ENCODE measurements around the gene BRMS1L.
"Not testable (repeated sequence)": the region's sequence is repeated elsewhere in the genome, so short reads cannot be mapped to it uniquely, and the experiment has no call there.

Gene BRMS1L

DNA sequence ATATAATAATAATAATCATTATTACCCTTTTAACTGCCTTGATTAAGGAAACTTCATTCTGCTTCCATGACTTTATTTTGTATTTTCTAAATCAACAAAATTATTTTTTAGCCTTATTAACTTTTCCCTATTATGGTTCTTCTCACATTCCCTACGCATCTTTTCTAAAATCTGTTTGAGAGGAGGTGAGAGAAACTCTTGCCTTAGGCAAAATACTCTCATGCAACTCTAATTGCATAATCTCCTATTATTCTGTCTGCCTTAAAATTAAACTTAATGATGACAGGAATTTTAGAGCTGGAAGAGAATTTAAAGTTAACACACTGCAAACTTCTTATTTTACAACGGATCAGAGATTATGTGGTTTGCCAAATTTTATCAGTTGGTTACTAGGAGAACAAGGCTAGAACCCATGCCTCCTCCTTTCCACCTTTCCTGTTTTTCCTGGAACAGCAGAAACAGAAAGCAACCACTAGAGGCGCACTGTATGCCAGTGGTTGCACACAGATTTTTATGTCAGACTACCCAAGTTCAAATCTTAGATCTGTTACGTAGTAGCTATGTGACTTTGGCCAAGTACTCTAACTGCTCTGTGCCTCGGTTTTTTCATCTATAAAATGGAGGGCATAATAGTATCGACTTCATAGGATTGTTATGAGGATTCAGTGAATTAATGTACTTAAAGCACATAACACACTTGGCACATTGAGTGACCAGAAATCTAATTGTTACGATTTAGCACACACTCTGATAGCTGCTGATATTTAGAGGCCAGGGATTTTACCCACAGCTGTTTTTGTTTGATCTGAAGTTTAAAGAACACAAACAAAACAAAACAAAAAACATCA lies 4.3 kb upstream of the BRMS1L start:
- DNase-seq (ENCODE audit: low read depth), result no peak

GRCh38 chr14:35822501-35822900 lies 3.6 kb upstream of the BRMS1L start:
- no peak for DNase-seq (ENCODE audit: low read depth)

- not testable (repeated sequence) for DNase-seq (ENCODE audit: low read depth)
Measured at GRCh38 chr14:35824446-35825165, 1.5 kb upstream of the BRMS1L start.

DNA sequence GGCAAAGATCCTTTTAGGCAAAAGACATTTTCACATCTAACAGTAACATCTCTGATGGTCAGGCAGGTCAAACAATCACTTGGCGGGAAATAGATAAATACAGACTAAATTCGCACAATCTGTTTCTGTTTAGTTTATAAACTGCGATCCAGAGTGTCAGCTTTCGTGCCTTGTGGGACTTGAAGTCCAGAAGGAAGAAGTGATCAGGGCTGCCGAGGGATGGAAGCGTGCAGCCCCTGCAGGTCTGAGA lies 245 bp upstream of the BRMS1L start:
- DNase-seq (ENCODE audit: low read depth), result no peak

DNA sequence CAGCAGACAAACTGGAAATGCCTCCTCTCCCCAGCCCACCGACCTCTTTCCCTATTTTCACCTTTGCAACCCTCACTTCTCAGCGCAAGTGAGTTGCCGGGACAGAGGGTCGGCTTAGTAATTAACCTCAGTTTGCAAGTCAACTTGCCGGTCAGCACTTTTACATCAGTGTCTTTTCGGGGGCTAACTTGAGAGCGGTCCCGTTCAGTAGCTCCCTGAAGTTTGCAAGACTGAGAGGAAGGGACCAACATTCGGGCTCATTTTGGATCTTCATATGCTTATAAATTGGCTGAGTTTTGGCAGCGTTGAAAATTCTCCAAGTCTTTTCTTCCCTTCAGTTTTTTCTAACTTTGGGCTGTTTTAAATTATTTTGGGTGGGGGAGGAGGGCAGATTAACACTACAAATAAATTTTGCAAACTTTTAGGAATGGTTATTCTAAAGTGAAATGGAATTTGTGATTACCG lies 846 bp downstream of the BRMS1L start:
- no peak for DNase-seq (ENCODE audit: low read depth)

DNA sequence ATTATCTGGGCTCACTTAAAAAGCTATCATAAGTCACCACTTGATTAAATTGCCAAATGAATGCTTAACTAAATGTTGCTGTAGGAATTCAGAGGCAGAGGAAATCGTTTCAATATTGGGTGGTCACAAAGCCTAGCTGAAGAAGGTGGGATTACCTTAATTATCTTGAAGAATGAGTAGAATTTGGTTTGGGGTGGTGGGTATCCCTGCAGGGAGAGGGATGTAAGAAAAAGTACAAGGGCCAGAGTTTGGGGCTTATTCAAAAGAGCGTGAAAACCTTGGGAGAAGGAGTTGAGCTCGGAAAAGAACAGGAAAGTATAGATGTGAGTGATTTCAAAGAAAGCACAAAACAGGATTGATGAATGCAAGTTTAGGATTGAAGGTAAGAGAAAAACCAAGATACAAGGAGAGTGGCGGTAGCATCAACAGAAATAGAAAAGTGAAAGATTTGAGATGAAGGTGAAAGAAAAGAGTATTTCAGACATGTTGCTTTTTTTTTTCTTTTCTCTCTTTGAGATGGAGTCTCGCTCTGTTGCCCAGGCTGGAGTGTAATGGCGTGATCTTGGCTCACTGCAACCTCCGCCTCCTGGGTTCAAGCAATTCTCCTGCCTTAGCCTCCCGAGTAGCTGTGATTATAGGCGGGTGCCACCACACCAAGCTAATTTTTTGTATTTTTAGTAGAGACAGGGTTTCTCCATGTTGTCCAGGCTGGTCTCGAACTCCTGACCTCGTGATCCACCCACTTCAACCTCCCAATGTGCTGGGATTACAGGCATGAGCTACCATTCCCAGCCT lies 1.7 kb downstream of the BRMS1L start:
- no peak for DNase-seq (ENCODE audit: low read depth)

- DNase-seq (ENCODE audit: low read depth), result no peak
Measured at GRCh38 chr14:35829449-35829848, 3.3 kb downstream of the BRMS1L start.

GRCh38 chr14:35835208-35835982 lies 9.3 kb downstream of the BRMS1L start:
- no peak for DNase-seq (ENCODE audit: low read depth)

DNA sequence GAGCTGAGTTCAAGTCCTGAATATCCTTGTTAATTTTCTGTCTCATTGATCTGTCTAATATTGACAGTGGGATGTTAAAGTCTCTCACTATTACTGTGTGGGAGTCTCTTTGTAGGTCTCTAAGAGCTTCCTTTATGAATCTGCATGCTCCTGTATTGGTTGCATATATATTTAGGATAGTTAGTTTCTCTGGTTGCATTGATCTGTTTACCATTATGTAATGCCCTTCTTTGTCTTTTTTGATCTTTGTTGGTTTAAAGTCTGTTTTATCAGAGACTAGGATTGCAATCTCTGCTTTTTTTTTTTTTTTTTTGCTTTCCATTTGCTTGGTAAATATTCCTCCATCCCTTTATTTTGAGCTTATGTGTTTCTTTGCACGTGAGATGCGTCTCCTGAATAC lies 15.6 kb downstream of the BRMS1L start:
- not testable (repeated sequence) for DNase-seq (ENCODE audit: low read depth)

GRCh38 chr14:35842245-35842644 lies 16.1 kb downstream of the BRMS1L start:
- DNase-seq (ENCODE audit: low read depth), result not testable (repeated sequence)

- no peak for DNase-seq (ENCODE audit: low read depth)
Measured at GRCh38 chr14:35844494-35844893, 18.4 kb downstream of the BRMS1L start.

GRCh38 chr14:35847636-35848035 lies 21.5 kb downstream of the BRMS1L start:
- no peak for DNase-seq (ENCODE audit: low read depth)

DNA sequence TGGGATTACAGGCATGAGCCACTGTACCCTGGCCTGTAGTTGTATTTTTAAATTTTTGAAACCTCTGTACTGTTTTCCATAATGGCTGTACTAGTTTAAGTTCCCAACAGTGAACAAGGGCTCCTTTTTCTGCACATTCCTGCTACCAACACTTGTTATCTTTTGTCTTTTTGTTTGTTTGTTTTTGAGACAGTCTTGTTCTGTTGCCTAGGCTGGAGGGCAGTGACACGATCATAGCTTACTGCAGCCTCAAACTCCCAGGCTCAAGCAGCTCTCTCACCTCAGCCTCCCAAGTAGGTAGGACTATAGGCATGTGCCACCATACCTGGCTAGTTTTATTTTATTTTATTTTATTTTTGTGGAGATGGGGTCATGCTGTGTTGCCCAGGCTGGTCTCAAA lies 23.0 kb downstream of the BRMS1L start:
- DNase-seq (ENCODE audit: low read depth), result no peak

GRCh38 chr14:35851823-35852222 lies 25.7 kb downstream of the BRMS1L start:
- DNase-seq (ENCODE audit: low read depth), result no peak

GRCh38 chr14:35853225-35853624 lies 27.1 kb downstream of the BRMS1L start:
- DNase-seq (ENCODE audit: low read depth), result no peak

- DNase-seq (ENCODE audit: low read depth), result no peak
Measured at GRCh38 chr14:35854696-35855270, 28.6 kb downstream of the BRMS1L start.

- no peak for DNase-seq (ENCODE audit: low read depth)
Measured at GRCh38 chr14:35855876-35856481, 29.8 kb downstream of the BRMS1L start.

GRCh38 chr14:35858521-35859209 lies 32.5 kb downstream of the BRMS1L start:
- no peak for DNase-seq (ENCODE audit: low read depth)

DNA sequence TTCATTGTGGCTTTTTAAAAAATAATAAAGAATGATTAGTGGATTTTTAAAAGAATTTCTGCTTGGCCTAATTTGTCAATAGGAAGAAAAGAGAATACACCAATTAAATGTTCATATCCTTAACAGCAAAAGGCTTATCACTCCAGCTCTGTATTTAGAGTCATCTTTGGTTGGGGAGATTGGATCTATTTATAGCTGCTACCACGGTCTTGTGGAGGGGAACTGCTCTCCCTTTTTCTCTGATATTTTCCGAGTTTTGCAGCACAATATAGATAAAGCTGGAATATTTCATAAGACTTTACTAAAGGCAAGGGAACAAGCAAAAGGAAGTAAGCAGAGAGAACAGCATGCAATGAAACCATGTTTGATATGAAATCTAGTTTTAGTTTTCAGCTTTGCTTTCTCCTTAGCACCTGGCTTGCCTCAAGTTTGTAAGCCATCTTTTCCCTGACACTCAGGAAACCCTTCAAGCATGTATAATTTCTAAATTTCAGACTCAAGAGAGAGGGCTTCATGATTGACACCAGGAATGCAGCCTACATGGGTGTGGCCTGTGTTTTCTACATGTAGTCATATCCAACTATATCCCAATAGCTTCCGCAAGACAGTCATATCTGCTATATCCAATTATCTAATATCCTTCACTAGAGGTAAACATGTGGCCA lies 35.2 kb downstream of the BRMS1L start:
- DNase-seq (ENCODE audit: low read depth), result no peak
